Endothelial cell of umbilical vein (primary cell): ENCODE data around the gene EIF2B2. TPM values are rescaled to one million over a fixed set of nuclear protein-coding genes. Genes with fewer than 3 reads are reported as not detected.

Source experiments
- BruUV-seq: library from RNA; stranded (reverse); fragments of 400-500 nt; replicated peaks from 2 replicates; lab custom pipeline; 2021; lab: Mats Ljungman, UMichigan
- CTCF ChIA-PET: fragments of 300-600, 350-600 bp; sonication (Branson Sonifier 250); formaldehyde crosslinking; loops from one replicate; lab custom pipeline; 2021; ENCODE audit warnings: antibody characterized with exemption, inconsistent platforms; lab: Charles Lee
- POLR2A ChIA-PET: fragments of 300-600, 350-600 bp; sonication (Branson Sonifier 250); formaldehyde crosslinking; loops from one replicate; lab custom pipeline; 2021; ENCODE audit warnings: antibody characterized with exemption, inconsistent platforms; lab: Charles Lee
- DNase-seq: peaks from one replicate; pipeline ENCODE4 v3.0.0-alpha.2; 2011; ENCODE audit warnings: low read depth, low spot score
- FAIRE-seq: peaks from 2 replicates; lab custom pipeline; 2011; peaks lifted over from hg19 to GRCh38; lab: Jason Lieb, UNC
- H2AFZ ChIP-seq: 2 replicates; pipeline ENCODE4 v1.6.0; 2012; ENCODE audit warnings: low read depth, low read length, control low read depth, inconsistent platforms
- H3K27ac ChIP-seq: 2 replicates; pipeline ENCODE4 v1.5.1; 2011; ENCODE audit warnings: low read depth, mild to moderate bottlenecking, control low read depth, low read length, moderate library complexity; ENCODE audit not compliant: insufficient read depth
- H3K27me3 ChIP-seq, 2 experiments: 2 replicates each; pipeline versions ENCODE4 v1.6.0 to v1.6.1; 2011; ENCODE audit warnings: low read length in 2 of 2, mixed read lengths in 1 of 2; ENCODE audit not compliant: control insufficient read depth in 2 of 2, insufficient read depth in 2 of 2
- H3K36me3 ChIP-seq, 2 experiments: 2 replicates in 1 of 2; 3 replicates in 1 of 2; pipeline ENCODE4 v1.5.1; 2011; ENCODE audit warnings: low read length in 2 of 2, mild to moderate bottlenecking in 1 of 2, moderate library complexity in 1 of 2; ENCODE audit not compliant: control insufficient read depth in 2 of 2, insufficient read depth in 2 of 2; ENCODE audit errors: extremely low read depth in 1 of 2
- H3K4me1 ChIP-seq: 3 replicates; pipeline ENCODE4 v1.5.1; 2011; ENCODE audit warnings: mild to moderate bottlenecking, low read length; ENCODE audit not compliant: control insufficient read depth, insufficient read depth; ENCODE audit errors: extremely low read depth
- H3K4me2 ChIP-seq: 2 replicates; pipeline ENCODE4 v1.6.1; 2011; ENCODE audit warnings: low read length, control low read depth, mixed read lengths; ENCODE audit not compliant: insufficient read depth
- H3K4me3 ChIP-seq, 3 experiments: fragments of 200-600 bp in 1 of 3; sonication (generic), shearing (Covaris generic) in 1 of 3; replicated peaks in 1 of 3; 2 replicates each; pipeline ENCODE4 v1.5.1; 2011 to 2016; ENCODE audit warnings: control low read depth in 3 of 3, low read length in 3 of 3, mild to moderate bottlenecking in 2 of 3, inconsistent platforms in 1 of 3, low read depth in 1 of 3, moderate library complexity in 1 of 3; ENCODE audit not compliant: insufficient read depth in 1 of 3
- H3K79me2 ChIP-seq: 2 replicates; pipeline ENCODE4 v1.6.0; 2012; ENCODE audit warnings: low read length, inconsistent platforms; ENCODE audit not compliant: control insufficient read depth, insufficient read depth
- H3K9ac ChIP-seq: replicated peaks from 2 replicates; pipeline ENCODE3; 2011; ENCODE audit warnings: low read length, control low read depth; ENCODE audit not compliant: insufficient read depth; ENCODE audit errors: extremely low read depth
- H3K9me1 ChIP-seq: replicated peaks from 3 replicates; pipeline ENCODE4 v1.6.0; 2011; ENCODE audit warnings: mild to moderate bottlenecking, low read length; ENCODE audit not compliant: control insufficient read depth, insufficient read depth; ENCODE audit errors: extremely low read depth
- H3K9me3 ChIP-seq: replicated peaks from 2 replicates; pipeline ENCODE4 v1.5.1; 2012; ENCODE audit warnings: low read length, inconsistent platforms; ENCODE audit not compliant: control insufficient read depth, insufficient read depth
- H4K20me1 ChIP-seq: replicated peaks from 2 replicates; pipeline ENCODE3; 2011; ENCODE audit warnings: mild to moderate bottlenecking, low read length; ENCODE audit not compliant: control insufficient read depth, insufficient read depth; ENCODE audit errors: extremely low read depth
- EZH2 ChIP-seq: IDR thresholded peaks from 2 replicates; pipeline ENCODE4 v1.6.1; 2012; ENCODE audit warnings: borderline replicate concordance, low read depth, mild to moderate bottlenecking, moderate library complexity, low read length, inconsistent platforms; ENCODE audit not compliant: severe bottlenecking
- FOS ChIP-seq: IDR thresholded peaks from 2 replicates; pipeline ENCODE4 v1.6.1; 2011; ENCODE audit warnings: mild to moderate bottlenecking, low read length, moderate library complexity, borderline replicate concordance; ENCODE audit not compliant: insufficient read depth
- GATA2 ChIP-seq: IDR thresholded peaks from 2 replicates; pipeline ENCODE4 v1.7.0; 2011; ENCODE audit warnings: low read depth, mild to moderate bottlenecking, moderate library complexity, mixed read lengths, low read length; ENCODE audit not compliant: insufficient read length, insufficient read depth
- JUN ChIP-seq: IDR thresholded peaks from 2 replicates; pipeline ENCODE4 v1.6.1; 2011; ENCODE audit warnings: borderline replicate concordance, low read depth; ENCODE audit not compliant: insufficient read length, insufficient read depth
- MYC ChIP-seq: IDR thresholded peaks from one replicate; pipeline ENCODE4 v1.6.1; 2011; ENCODE audit warnings: mild to moderate bottlenecking, low read depth, low read length
- POLR2A ChIP-seq: IDR thresholded peaks from 2 replicates; pipeline ENCODE4 v1.6.1; 2012; ENCODE audit warnings: low read depth, mild to moderate bottlenecking, control low read depth, low read length
- POLR2AphosphoS5 ChIP-seq: IDR thresholded peaks from 2 replicates; pipeline ENCODE4 v1.6.1; 2012; ENCODE audit warnings: low read depth, mild to moderate bottlenecking, control low read depth, low read length, moderate library complexity; ENCODE audit not compliant: insufficient read depth
- dilution Hi-C: fragments of 300-500 bp; cut with MboI; formaldehyde crosslinking; loops from one replicate; pipeline ENCODE4 v1.15.0; 2019; ENCODE audit warnings: low sequenced_read_pairs; ENCODE audit not compliant: extremely low pct_ligation_motif_present
- intact Hi-C: fragments of 100-400 bp; cut with micrococcal nuclease; formaldehyde crosslinking; loops from one replicate; pipeline ENCODE4 v1.10.0; 2022
- polyA plus RNA-seq, 4 experiments: library from polyadenylated mRNA; depleted of rRNA in 3 of 4; stranded (reverse) in 3 of 4; unstranded in 1 of 4; fragments of >200 nt; gene quantifications; 2 replicates each; pipeline versions ENCODE4 v1.2.1 to v1.2.3, GENCODE V29; 2011 to 2012; ENCODE audit warnings: missing spikeins in 1 of 4
- total RNA-seq: library from RNA; stranded (reverse); gene quantifications from 2 replicates; pipeline ENCODE4 v1.2.3, GENCODE V29; 2021
- TF ChIP-seq, protein P1 (sequence below): IDR thresholded peaks from 2 replicates; pipeline ENCODE4 v1.6.1; 2011; ENCODE audit not compliant: insufficient read depth, insufficient read length
- TF ChIP-seq, protein P2 (sequence below), 2 donors: IDR thresholded peaks; 1 replicate in 1 of 2; 2 replicates in 1 of 2; pipeline ENCODE4 v1.5.1; 2011; ENCODE audit warnings: low read length in 2 of 2, mild to moderate bottlenecking in 2 of 2, moderate library complexity in 2 of 2, control low read depth in 1 of 2, inconsistent platforms in 1 of 2, low read depth in 1 of 2; ENCODE audit not compliant: insufficient read depth in 1 of 2; ENCODE audit errors: extremely low read depth in 1 of 2

The EIF2B2 gene
- total and polyA plus RNA-seq, 2 donors (not counting 3 experiments of a cell fraction or from before 2014, with no cell fraction given), result 97.0 to 143 TPM

DNA sequence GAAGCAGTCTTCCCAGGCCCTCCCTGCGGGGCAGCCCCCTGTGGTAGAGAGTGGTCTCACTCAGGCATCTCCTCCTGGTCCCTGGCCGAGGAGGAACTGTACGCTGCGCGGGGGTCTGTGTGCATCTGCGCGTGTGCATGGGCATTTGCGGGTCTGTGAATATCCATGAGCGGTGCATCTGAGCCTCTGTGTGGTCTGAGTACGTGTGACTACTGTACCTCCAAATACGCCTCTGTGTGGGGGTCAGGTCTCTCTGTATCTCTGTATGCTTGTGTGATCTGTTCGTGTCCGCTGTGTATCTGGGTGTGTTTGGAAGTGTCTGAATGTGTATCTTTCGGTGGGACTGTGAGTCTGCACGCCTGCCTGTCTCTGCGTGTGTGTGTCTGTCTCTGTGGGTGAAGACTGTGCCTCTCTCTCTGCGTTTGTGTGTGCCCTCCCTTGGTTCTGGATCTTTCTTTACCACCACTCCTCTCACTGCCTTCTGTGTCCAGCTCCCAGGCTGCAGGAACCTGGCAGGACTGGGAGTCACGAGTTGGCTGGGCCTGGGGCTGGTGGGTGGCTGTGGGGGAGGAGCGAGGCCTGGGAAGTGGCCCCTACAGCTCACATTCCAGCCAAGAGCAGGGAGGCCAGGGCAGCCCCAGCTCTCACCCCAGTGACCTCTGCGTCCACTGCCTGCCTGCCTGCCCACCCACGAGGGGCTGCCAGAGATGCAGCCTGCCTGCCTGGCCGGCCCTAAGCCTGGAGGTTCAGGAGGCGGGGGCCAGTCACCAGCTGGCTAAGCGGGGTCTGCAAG is 46.2 kb upstream of the EIF2B2 start:
- Histone ChIP-seq H3K4me2 (no peak overlapping the region), H3K9me3 (no peaks in the 10 kb centered on the region), H3K4me1 (peaks cover 34% of the 10 kb centered on the region), H4K20me1 (no peaks in the 10 kb centered on the region), H3K9me1 (no peaks in the 10 kb centered on the region), H2AFZ (no peak overlapping the region), H3K27ac (no peak overlapping the region), H3K36me3 (peaks cover 2 to 7% of the 10 kb centered on the region in 2 experiments), H3K27me3 (no peaks in the 10 kb centered on the region), H3K4me3 (no peak overlapping the region), H3K79me2 (peaks cover 39% of the 10 kb centered on the region), H3K9ac (no peak overlapping the region)
- DNase-seq, result no peak
- BruUV-seq, result no TSS peak
- dilution Hi-C loops (no loop called here), intact Hi-C loops (no loop called here)
- POLR2A ChIA-PET, result interaction anchor here (1.4 kb wide), 1 partner anchor 13 kb away, joined by 10 read pairs; no protein-coding TSS in a partner anchor
- no peak for FAIRE-seq
- TF ChIP-seq, protein P1, sequence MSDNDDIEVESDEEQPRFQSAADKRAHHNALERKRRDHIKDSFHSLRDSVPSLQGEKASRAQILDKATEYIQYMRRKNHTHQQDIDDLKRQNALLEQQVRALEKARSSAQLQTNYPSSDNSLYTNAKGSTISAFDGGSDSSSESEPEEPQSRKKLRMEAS, result no peak
- TF ChIP-seq GATA2, result no peak
- TF ChIP-seq, protein P2, sequence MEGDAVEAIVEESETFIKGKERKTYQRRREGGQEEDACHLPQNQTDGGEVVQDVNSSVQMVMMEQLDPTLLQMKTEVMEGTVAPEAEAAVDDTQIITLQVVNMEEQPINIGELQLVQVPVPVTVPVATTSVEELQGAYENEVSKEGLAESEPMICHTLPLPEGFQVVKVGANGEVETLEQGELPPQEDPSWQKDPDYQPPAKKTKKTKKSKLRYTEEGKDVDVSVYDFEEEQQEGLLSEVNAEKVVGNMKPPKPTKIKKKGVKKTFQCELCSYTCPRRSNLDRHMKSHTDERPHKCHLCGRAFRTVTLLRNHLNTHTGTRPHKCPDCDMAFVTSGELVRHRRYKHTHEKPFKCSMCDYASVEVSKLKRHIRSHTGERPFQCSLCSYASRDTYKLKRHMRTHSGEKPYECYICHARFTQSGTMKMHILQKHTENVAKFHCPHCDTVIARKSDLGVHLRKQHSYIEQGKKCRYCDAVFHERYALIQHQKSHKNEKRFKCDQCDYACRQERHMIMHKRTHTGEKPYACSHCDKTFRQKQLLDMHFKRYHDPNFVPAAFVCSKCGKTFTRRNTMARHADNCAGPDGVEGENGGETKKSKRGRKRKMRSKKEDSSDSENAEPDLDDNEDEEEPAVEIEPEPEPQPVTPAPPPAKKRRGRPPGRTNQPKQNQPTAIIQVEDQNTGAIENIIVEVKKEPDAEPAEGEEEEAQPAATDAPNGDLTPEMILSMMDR (IDR thresholded peaks at IDR 0.05; ENCODE audit: extremely low read depth in 1 of 2, insufficient read depth in 1 of 2, low read depth in 1 of 2, low read length in 2 of 2), result no peak
- no peak for TF ChIP-seq FOS
- no peak for TF ChIP-seq POLR2AphosphoS5
- no peak for TF ChIP-seq POLR2A
- TF ChIP-seq JUN, result no peak
- TF ChIP-seq EZH2, result no peak
- TF ChIP-seq MYC, result no peak
- CTCF ChIA-PET, result no interaction called here
